HEK293 (cell line): ENCODE measurements around the gene ZNF652.

Source experiments
- BCL11A ChIP-seq: fragments of 450-650 bp; formaldehyde crosslinking; IDR thresholded peaks from 2 replicates; pipeline ENCODE4 v1.5.1; 2016; ENCODE audit warnings: low read depth, missing biosample characterization, missing genetic modification characterization
- YY1 ChIP-seq: fragments of 450-650 bp; formaldehyde crosslinking; IDR thresholded peaks from 2 replicates; pipeline ENCODE4 v1.5.1; 2018; ENCODE audit warnings: missing biosample characterization, missing genetic modification characterization
- ZNF114 ChIP-seq: fragments of 450-650 bp; formaldehyde crosslinking; IDR thresholded peaks from 2 replicates; pipeline ENCODE4 v1.5.0; 2017; ENCODE audit warnings: missing biosample characterization, missing genetic modification characterization
- ZNF140 ChIP-seq: fragments of 450-650 bp; formaldehyde crosslinking; IDR thresholded peaks from 2 replicates; pipeline ENCODE4 v1.5.1; 2016; ENCODE audit warnings: missing biosample characterization, missing genetic modification characterization
- ZNF610 ChIP-seq: fragments of 450-650 bp; formaldehyde crosslinking; IDR thresholded peaks from 2 replicates; pipeline ENCODE4 v1.5.1; 2016; ENCODE audit warnings: missing biosample characterization, missing genetic modification characterization, borderline replicate concordance
- ZNF624 ChIP-seq: fragments of 450-650 bp; formaldehyde crosslinking; IDR thresholded peaks from 2 replicates; pipeline ENCODE4 v1.5.1; 2017; ENCODE audit warnings: missing biosample characterization, missing genetic modification characterization
- ZNF747 ChIP-seq: fragments of 450-650 bp; formaldehyde crosslinking; IDR thresholded peaks from 2 replicates; pipeline ENCODE4 v1.5.1; 2016; ENCODE audit warnings: missing biosample characterization, missing genetic modification characterization
- ZNF785 ChIP-seq: fragments of 450-650 bp; formaldehyde crosslinking; IDR thresholded peaks from 2 replicates; pipeline ENCODE4 v1.5.1; 2016; ENCODE audit warnings: missing biosample characterization, missing genetic modification characterization
- TF ChIP-seq, protein P1 (sequence below): fragments of 450-650 bp; formaldehyde crosslinking; IDR thresholded peaks from 2 replicates; pipeline ENCODE4 v1.5.1; 2016; ENCODE audit warnings: missing biosample characterization, missing genetic modification characterization

DNA sequence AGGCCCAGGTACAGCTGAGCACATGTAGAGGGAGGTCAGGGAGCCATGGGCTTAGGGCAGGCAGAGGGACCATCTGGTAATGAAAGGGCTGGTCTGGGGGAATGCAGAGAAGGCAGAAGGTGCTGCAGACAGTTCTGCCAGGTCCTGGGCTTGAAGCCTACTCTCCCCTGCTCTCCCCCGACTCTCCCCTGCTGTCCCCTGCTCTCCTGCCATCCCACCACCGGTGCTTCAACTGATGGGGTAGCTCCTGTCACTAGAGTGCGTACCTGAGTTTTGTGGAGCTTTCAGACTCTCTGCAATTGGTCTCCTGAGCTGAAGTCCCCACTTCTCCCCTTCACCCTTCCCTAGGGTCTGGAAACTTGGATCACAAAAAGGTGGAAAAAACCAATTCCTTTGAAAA lies 94.1 kb downstream of the ZNF652 start:
- TF ChIP-seq BCL11A (tag by site-specific recombination), result no peak
- TF ChIP-seq, protein P1, sequence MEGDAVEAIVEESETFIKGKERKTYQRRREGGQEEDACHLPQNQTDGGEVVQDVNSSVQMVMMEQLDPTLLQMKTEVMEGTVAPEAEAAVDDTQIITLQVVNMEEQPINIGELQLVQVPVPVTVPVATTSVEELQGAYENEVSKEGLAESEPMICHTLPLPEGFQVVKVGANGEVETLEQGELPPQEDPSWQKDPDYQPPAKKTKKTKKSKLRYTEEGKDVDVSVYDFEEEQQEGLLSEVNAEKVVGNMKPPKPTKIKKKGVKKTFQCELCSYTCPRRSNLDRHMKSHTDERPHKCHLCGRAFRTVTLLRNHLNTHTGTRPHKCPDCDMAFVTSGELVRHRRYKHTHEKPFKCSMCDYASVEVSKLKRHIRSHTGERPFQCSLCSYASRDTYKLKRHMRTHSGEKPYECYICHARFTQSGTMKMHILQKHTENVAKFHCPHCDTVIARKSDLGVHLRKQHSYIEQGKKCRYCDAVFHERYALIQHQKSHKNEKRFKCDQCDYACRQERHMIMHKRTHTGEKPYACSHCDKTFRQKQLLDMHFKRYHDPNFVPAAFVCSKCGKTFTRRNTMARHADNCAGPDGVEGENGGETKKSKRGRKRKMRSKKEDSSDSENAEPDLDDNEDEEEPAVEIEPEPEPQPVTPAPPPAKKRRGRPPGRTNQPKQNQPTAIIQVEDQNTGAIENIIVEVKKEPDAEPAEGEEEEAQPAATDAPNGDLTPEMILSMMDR (tag by site-specific recombination), result no peak
- no peak for TF ChIP-seq ZNF610 (tag by site-specific recombination)
- no peak for TF ChIP-seq ZNF747 (tag by site-specific recombination)
- TF ChIP-seq ZNF140, result no peak
- TF ChIP-seq ZNF114 (tag by site-specific recombination), result no peak
- no peak for TF ChIP-seq ZNF624
- no peak for TF ChIP-seq YY1 (tag by site-specific recombination)
- no peak for TF ChIP-seq ZNF785 (tag by site-specific recombination)
